ENCODE results near the gene S100A10. TPM values are rescaled to one million over a fixed set of nuclear protein-coding genes. Genes with fewer than 3 reads are reported as not detected.

Gene S100A10
- total RNA-seq, 2 experiments from 2014 or later, result 2.6 TPM; not detected in 1

DNA sequence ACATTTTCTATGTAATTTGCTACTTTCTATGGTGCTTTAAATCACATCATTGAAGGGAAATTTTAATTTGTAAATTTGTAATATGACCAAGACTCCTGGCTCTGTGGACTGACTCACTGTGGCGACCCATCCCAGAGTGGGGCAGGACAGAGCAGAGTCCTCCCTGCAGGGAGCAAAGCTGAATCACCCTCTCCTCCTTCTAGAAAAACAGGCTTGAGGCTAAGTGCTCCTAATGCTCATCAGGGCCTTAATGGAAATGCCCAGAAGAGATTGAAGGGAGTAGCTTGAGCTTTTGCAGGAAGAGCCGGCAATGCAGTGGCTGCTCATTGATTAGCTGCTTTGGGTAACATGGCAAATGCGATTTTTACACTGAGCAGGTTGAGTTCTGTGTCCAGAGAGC lies 16.8 kb downstream of the S100A10 start:
- BruUV-seq (replicated peaks), result no TSS peak
- Histone ChIP-seq H3K4me3 (ENCODE audit: low read depth, low read length, poor library complexity, severe bottlenecking) (no peak overlapping the region), H3K27ac (ENCODE audit: low read depth, low read length, poor library complexity, severe bottlenecking) (no peak overlapping the region), H4K20me1 (ENCODE audit: insufficient read depth, low read length) (no peaks in the 10 kb centered on the region), H3K79me2 (ENCODE audit: insufficient read depth, low read depth, low read length) (no peaks in the 10 kb centered on the region), H3K9me3 (ENCODE audit: low read length) (no peaks in the 10 kb centered on the region), H3K9me2 (ENCODE audit: insufficient read depth, low read length) (no peaks in the 10 kb centered on the region), H3K36me3 (ENCODE audit: insufficient read depth, low read length) (no peaks in the 10 kb centered on the region), H3K4me1 (ENCODE audit: insufficient read depth, low read length, poor library complexity, severe bottlenecking) (no peaks in the 10 kb centered on the region), H3K4me2 (ENCODE audit: low read length) (no peak overlapping the region), H2AFZ (ENCODE audit: low read length) (no peak overlapping the region)
- intact Hi-C loops (cut with micrococcal nuclease; ENCODE audit: unreplicated experiment), result no loop called here
- CTCF ChIA-PET (ENCODE audit: unreplicated experiment), result no interaction called here
- no peak for DNase-seq (ENCODE audit: low spot score)
- TF ChIP-seq, protein P1, sequence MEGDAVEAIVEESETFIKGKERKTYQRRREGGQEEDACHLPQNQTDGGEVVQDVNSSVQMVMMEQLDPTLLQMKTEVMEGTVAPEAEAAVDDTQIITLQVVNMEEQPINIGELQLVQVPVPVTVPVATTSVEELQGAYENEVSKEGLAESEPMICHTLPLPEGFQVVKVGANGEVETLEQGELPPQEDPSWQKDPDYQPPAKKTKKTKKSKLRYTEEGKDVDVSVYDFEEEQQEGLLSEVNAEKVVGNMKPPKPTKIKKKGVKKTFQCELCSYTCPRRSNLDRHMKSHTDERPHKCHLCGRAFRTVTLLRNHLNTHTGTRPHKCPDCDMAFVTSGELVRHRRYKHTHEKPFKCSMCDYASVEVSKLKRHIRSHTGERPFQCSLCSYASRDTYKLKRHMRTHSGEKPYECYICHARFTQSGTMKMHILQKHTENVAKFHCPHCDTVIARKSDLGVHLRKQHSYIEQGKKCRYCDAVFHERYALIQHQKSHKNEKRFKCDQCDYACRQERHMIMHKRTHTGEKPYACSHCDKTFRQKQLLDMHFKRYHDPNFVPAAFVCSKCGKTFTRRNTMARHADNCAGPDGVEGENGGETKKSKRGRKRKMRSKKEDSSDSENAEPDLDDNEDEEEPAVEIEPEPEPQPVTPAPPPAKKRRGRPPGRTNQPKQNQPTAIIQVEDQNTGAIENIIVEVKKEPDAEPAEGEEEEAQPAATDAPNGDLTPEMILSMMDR (conservative IDR thresholded peaks at IDR 0.05; ENCODE audit: low read length), result no peak
- TF ChIP-seq EZH2phosphoT487 (IDR thresholded peaks at IDR 0.05; ENCODE audit: borderline replicate concordance, low read depth, low read length), result no peak
- POLR2A ChIA-PET, result no interaction called here

GRCh38 chr1:151976015-151976343 lies 17.7 kb downstream of the S100A10 start:
- DNase-seq (ENCODE audit: low spot score), result no peak
- ChIA-PET CTCF (ENCODE audit: unreplicated experiment) (no interaction called here), POLR2A (interaction anchor here (0.5 kb wide), 2 partner anchors 54 to 213 kb away, joined by 3 read pairs; partner anchors contain the start of gene MRPL9)
- Histone ChIP-seq H3K4me3 (ENCODE audit: low read depth, low read length, poor library complexity, severe bottlenecking) (no peak overlapping the region), H2AFZ (ENCODE audit: low read length) (no peak overlapping the region), H3K9me2 (ENCODE audit: insufficient read depth, low read length) (no peaks in the 10 kb centered on the region), H3K4me2 (ENCODE audit: low read length) (no peak overlapping the region), H3K36me3 (ENCODE audit: insufficient read depth, low read length) (no peaks in the 10 kb centered on the region), H3K9me3 (ENCODE audit: low read length) (no peaks in the 10 kb centered on the region), H3K27ac (ENCODE audit: low read depth, low read length, poor library complexity, severe bottlenecking) (no peak overlapping the region), H3K79me2 (ENCODE audit: insufficient read depth, low read depth, low read length) (no peaks in the 10 kb centered on the region), H4K20me1 (ENCODE audit: insufficient read depth, low read length) (no peaks in the 10 kb centered on the region), H3K4me1 (ENCODE audit: insufficient read depth, low read length, poor library complexity, severe bottlenecking) (no peaks in the 10 kb centered on the region)
- no TSS peak for BruUV-seq (replicated peaks)
- intact Hi-C loops (cut with micrococcal nuclease; ENCODE audit: unreplicated experiment), result no loop called here
- TF ChIP-seq EZH2phosphoT487 (IDR thresholded peaks at IDR 0.05; ENCODE audit: borderline replicate concordance, low read depth, low read length), result no peak
- TF ChIP-seq, protein P1 (conservative IDR thresholded peaks at IDR 0.05; ENCODE audit: low read length), result no peak

DNA sequence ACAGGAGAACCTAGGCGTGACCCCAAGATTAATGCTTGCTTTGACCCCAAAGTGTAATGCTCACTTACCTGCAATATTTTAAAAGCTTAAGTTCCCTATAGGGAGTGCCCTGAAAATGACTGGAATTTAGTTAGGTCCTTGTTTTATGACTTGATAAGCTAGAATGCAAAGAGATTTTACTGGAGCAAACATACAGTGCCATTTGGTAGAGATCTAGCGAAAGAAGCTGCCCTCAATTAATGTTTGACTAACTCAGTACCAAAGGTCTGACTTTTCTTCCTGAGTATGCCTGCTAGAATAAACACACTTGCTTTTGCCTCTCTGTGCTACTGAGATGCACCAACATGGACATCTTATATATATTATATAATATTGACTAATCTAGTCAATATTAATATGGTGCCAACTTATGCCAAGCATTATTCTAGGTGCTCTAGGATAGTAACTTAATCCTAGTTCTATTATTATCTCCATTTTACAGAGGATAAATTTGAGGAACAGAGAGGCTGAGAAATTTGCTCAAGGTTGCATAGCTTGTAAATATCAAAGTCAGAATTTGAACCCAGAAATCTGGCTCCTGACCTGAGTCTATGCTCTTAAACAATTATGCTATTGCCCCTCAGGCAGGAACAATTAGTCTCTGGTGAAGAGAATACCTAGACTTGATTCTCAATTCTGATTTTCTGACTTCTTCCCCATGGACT lies 18.2 kb downstream of the S100A10 start:
- POLR2A ChIA-PET, result interaction anchor here (0.5 kb wide), 1 partner anchor 212 kb away, joined by 3 read pairs; the partner anchor contains the start of gene MRPL9
- TF ChIP-seq, protein P1 (conservative IDR thresholded peaks at IDR 0.05; ENCODE audit: low read length), result no peak
- TF ChIP-seq EZH2phosphoT487 (IDR thresholded peaks at IDR 0.05; ENCODE audit: borderline replicate concordance, low read depth, low read length), result no peak
- no TSS peak for BruUV-seq (replicated peaks)
- H3K9me3 ChIP-seq (ENCODE audit: low read length), result no peaks in the 10 kb centered on the region
- no peak overlapping the region for H3K4me3 ChIP-seq (ENCODE audit: low read depth, low read length, poor library complexity, severe bottlenecking)
- no peaks in the 10 kb centered on the region for H4K20me1 ChIP-seq (ENCODE audit: insufficient read depth, low read length)
- no peaks in the 10 kb centered on the region for H3K9me2 ChIP-seq (ENCODE audit: insufficient read depth, low read length)
- intact Hi-C loops (cut with micrococcal nuclease; ENCODE audit: unreplicated experiment), result no loop called here
- no peak overlapping the region for H3K27ac ChIP-seq (ENCODE audit: low read depth, low read length, poor library complexity, severe bottlenecking)
- H3K79me2 ChIP-seq (ENCODE audit: insufficient read depth, low read depth, low read length), result no peaks in the 10 kb centered on the region
- no peaks in the 10 kb centered on the region for H3K4me1 ChIP-seq (ENCODE audit: insufficient read depth, low read length, poor library complexity, severe bottlenecking)
- no peak for DNase-seq (ENCODE audit: low spot score)
- CTCF ChIA-PET (ENCODE audit: unreplicated experiment), result no interaction called here
- H3K4me2 ChIP-seq (ENCODE audit: low read length), result no peak overlapping the region
- H2AFZ ChIP-seq (ENCODE audit: low read length), result no peak overlapping the region
- no peaks in the 10 kb centered on the region for H3K36me3 ChIP-seq (ENCODE audit: insufficient read depth, low read length)

Data from OCI-LY7 (cell line).